Astrocyte of the cerebellum (primary cell): ENCODE measurements around the gene KCNJ5.

Experiments
- DNase-seq: peaks from one replicate; pipeline ENCODE4 v3.0.0-alpha.2; 2011; ENCODE audit warnings: low read depth
- H3K4me3 ChIP-seq: 2 replicates; pipeline ENCODE4 v1.5.1; 2011; ENCODE audit warnings: mild to moderate bottlenecking, low read depth, low read length, moderate library complexity
- in situ Hi-C: cut with HindIII; loops from 2 replicates; pipeline ENCODE4 v1.10.0; 2017; ENCODE audit warnings: low sequenced_read_pairs
- TF ChIP-seq, protein P1 (sequence below): IDR thresholded peaks from 2 replicates; pipeline ENCODE4 v1.5.1; 2012; ENCODE audit warnings: low read length, low read depth, moderate library complexity, mild to moderate bottlenecking; ENCODE audit errors: missing control alignments

KCNJ5 gene

DNA sequence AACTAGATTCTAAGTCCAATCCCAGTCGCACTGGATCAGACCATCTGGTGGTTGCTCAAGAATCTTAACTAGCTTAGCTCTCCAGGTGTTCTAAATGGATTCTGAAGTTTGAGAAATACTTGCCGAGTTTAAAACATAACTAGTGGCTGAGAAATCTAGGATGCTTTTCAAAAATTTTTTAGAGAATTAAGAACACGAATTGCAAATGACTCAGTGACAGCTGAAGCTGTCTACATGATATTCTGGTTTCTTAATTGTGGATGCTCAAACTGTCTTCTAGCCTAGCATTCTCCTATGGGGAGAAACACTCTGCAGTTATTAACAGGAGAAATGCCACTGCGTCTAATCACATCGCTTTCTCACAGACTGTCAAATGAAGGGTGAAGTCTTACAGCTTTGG is 71.7 kb downstream of the KCNJ5 start:
- H3K4me3 ChIP-seq = no peak overlapping the region
- DNase-seq = no peak
- TF ChIP-seq, protein P1, sequence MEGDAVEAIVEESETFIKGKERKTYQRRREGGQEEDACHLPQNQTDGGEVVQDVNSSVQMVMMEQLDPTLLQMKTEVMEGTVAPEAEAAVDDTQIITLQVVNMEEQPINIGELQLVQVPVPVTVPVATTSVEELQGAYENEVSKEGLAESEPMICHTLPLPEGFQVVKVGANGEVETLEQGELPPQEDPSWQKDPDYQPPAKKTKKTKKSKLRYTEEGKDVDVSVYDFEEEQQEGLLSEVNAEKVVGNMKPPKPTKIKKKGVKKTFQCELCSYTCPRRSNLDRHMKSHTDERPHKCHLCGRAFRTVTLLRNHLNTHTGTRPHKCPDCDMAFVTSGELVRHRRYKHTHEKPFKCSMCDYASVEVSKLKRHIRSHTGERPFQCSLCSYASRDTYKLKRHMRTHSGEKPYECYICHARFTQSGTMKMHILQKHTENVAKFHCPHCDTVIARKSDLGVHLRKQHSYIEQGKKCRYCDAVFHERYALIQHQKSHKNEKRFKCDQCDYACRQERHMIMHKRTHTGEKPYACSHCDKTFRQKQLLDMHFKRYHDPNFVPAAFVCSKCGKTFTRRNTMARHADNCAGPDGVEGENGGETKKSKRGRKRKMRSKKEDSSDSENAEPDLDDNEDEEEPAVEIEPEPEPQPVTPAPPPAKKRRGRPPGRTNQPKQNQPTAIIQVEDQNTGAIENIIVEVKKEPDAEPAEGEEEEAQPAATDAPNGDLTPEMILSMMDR = no peak
- in situ Hi-C loops = no loop called here

DNA sequence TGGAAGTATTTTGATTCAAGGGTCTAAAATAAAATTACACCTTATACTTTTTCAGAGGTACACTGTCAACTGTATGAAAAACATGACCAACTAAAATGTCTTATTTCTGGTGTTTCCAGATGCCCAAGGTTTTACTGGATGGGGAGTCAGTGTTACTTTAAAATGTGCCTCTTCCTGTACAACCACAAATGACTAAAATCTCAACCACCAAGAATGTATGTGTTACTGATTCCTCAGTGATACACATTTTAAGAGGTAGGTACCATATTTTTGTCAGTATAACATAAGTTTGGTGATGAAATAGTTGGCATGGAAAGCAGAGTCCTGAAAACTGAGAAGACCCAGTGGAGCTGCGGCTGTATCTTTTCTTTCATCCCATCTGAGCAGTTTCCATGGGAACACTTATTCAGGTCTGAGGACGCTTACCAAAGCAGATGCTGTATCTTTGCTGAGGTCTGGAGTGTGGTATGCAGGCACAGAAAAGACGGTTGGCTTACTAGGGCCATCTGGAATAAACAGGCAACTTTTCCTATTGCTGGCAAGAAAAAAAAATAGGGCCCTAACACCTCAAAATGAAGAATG is 72.7 kb downstream of the KCNJ5 start:
- in situ Hi-C loops = no loop called here
- no peak overlapping the region for H3K4me3 ChIP-seq
- no peak for DNase-seq
- TF ChIP-seq, protein P1 = no peak

DNA sequence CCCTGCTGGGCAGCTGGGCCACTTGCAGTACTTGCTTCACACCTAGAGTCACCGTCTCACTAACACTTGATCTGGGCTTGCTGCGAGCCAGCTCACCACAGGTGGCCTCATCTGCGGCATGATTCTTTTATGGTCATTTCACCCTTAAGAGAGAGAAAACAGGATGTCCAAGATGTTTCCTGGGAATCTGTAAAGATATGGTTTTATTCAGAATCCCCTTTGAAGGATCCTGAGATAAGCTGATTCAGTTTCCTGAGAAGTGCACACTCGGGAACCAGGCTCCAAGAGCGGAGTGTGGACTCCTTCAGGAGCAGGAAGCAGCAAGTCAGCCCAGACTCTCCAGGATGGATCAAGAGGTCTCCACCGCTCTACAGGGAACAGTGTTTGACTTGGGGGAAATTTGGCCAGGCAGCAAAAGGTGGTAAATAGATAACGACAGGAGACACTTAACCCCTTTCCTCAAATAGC is 73.3 kb downstream of the KCNJ5 start:
- H3K4me3 ChIP-seq = no peak overlapping the region
- TF ChIP-seq, protein P1 = no peak
- in situ Hi-C loops = no loop called here
- DNase-seq = no peak

DNA sequence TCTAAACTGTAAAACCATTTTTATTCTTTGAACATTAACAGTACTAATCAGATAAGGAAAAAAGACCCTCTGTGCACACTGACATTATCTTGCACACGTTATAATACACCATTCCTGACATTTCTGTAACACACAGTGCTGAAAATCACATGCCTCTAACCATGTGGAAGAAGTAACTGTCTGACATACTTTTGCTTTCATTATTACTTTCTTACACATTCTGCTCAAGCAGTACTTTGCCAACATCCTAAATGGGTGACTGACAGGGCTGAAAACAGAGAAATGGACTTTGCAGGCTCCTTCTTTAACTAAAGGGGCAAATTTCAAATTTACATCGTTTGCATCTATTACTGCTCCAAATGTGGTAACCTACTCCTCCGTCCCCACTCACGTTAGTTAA is 74.3 kb downstream of the KCNJ5 start:
- no peak overlapping the region for H3K4me3 ChIP-seq
- in situ Hi-C loops = no loop called here
- DNase-seq = no peak
- TF ChIP-seq, protein P1 = no peak

DNA sequence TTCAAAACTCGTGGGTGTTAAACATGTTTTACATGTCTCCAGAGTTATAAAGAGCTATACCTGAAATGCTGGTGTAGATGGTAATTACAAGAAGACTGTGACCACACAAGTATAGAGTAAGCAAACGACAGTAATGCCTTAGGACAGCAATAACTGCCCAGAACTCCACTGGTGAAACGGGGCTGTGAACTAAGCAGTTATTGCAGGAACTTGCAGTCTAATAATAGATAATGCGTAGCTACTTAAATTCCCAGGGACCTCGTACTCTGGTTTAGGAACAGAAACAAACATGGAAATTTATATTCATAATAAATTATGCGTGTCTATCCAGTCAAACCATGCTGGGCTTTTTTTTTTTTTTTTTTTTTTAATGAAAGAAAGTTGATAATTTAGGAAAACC is 76.4 kb downstream of the KCNJ5 start:
- in situ Hi-C loops = no loop called here
- DNase-seq = no peak
- TF ChIP-seq, protein P1 = no peak
- no peak overlapping the region for H3K4me3 ChIP-seq

DNA sequence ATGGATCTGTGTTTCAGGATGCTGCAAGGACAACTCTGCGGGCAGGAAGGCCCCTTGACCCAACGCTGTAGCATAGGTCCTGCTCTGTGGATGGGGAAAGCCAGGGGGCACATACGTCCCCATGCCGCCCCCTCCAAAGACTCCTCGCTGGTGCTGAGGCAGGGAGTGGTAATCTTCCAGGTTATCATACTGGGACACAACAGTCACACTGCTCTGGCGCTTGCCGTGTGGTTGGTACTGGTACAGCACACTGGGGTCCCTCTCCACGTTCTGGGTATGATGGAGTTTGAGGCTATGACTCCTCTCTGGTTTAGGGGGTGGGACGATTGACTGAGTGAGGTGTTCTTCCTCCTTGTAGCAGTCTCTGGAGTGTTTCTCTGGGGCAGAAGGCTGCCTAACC is 77.8 kb downstream of the KCNJ5 start:
- in situ Hi-C loops = no loop called here
- no peak overlapping the region for H3K4me3 ChIP-seq
- DNase-seq = no peak
- TF ChIP-seq, protein P1 = no peak
